GM19463 (cell line): Measurements from ENCODE around the gene UCP2.
A peak's percentile ranks its signal among the peaks of the same experiment; 100 is the strongest.

ENCODE experiments used
- ATAC-seq: cut with Tn5 transposase; IDR thresholded peaks from one replicate; pipeline ENCODE4 v1.9.1; 2021; ENCODE audit warnings: mild to moderate bottlenecking, moderate library complexity; ENCODE audit not compliant: unreplicated experiment

Gene UCP2, protein sequence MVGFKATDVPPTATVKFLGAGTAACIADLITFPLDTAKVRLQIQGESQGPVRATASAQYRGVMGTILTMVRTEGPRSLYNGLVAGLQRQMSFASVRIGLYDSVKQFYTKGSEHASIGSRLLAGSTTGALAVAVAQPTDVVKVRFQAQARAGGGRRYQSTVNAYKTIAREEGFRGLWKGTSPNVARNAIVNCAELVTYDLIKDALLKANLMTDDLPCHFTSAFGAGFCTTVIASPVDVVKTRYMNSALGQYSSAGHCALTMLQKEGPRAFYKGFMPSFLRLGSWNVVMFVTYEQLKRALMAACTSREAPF

DNA sequence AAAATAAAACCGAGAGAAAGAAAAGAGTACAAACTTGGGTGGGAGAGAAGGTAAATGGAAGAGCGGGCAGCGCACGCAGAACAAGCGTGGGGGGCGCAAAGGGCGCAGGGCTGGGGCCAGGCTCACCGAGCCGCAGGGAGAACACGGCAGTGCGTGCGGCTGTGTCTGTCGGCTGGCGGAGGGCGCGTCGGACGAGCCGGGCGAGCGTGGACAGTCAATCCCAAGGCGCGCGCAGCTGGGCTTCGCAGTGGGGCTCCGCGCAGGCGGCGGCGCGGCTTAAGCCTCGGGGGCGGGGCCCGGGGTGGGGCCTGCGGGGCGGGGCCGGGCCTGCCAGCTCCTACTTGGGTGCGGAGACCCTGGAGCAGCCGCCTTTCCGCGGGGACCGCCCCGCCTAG is at the start of gene UCP2:
UCP2 (minus strand) TSS at position 249 of the 395 bp plus-strand sequence. CDS start 4,465 bp downstream, outside the sequence.
- ATAC-seq: peak; percentile 49

DNA sequence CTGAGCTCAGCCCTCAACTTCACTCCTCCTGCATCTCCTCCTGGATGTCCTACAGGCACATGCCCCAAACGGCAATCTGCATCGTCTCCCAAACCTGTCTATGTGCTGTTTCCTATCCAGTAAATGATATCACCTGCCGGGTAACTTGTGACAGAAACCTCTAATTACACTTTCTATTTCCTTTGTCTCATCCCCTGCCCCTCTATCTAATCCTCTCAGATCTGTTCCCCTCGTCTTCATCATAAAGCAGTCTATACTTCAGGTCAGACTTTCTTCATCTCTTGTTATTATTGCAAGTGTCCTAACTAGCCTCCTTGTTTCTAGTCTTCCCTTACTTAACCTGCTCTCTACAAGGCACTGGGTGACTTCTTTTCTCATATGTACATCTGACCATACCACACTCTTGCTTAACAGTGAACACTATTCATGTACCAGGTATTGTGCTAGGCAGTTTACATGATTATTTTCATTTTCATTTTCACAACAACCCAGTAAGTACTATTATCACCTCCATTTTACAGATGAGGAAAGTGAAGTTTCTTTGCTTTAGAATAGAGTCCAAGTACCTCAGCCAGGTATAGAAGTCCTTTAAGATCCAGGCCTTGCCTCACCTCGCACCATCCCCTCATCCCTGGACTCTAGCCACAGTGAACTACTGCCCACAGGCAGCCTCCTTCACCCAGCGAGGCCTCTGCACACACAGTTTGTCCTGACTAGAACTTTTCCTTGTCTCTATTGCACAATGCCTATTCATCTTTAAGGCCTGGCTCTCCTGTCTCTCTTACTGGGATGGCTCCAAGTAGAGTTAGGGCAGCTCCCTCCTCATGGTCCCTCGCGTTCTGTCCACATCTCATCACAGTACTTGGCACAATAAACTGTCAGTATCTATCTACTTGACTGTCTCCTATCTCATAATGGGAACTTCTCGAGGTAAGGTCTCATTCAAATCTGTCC is 48.4 kb upstream of the UCP2 start:
- no peak for ATAC-seq

DNA sequence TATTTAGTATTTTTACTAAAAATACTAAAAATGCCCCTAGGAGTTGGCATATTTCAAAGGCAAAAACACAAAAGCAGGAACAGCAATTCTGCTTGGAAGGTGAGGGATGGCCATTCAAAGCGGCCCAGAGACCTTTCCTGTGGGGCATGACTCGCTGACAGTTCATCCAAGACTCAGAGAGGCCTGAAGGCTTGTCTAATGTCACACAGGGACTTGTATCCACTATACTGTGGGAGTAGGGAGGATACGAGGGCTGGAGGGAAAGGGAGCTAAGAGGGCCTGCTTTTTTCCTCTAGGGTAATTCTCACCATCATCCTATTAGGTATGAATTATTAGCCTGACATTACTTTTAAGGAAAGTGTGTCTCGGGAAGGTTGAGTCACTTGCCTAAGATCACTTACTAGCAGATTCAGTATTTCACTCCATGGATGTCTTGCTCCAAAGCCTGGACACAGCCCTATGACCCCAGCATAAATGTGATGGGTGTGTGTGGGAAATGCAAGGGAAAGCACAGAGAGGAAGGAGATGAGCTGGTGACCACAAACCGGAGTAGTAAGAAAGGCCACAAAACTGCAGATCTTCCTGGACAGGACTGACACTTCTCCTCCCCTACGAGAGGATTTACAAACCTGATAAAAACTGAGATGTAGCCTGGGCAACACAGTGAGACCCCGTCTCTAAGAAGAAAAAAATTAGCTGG is 43.0 kb upstream of the UCP2 start:
- ATAC-seq: no peak

DNA sequence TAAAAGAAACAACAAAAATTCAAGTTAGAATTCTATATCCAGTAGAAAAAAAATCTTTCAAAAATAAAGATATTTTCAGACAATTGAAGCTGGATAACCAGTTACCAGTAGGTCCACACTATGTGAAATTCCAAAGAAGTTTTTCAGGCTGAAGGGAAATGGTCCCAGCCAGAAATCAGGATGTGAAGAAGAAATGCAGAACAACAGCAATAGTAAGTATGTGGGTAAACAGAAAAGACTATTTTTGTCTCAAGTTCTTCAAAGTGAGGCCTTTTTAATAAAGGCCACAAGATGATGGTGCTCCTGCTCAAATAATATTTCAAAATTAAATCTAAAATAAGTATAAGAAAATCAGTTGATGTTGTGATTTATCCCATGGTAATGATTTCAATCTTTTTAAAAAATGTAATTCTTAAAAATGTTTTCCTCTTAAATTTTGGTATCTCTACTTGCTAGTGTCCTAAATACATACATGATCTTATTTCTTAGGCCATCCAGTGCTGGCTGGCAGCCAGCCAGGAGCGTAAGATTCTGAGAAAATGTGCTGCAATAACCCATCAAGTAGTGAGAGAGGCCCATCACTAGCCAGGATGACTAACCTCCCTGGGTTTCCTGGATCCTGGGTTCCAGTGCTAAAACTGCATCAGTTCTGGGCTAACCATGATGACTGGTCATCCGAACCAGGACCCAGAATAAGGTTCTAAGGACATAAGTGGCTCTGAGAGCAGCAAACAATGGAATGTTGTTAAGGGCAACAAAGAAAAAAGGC is 41.8 kb upstream of the UCP2 start:
- no peak for ATAC-seq

DNA sequence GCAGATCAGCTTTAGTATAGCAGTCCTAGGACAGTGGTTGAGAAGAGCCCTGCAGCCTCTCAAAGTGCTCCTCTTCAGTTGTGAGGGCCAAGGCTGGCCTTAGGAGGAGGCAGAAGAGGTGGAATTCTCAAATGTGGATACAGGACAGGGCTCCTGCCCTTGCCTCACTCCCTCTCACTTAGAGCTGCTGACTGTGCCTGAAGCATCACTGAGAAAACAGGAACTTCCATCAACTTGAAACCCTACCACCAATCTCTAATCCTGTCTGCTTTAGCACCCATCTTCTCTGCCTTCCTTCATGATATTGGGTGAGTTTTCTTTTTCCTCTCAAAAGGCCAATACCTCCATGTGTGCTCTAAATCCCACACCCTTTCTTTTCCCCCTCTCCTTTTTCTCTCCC is 40.6 kb upstream of the UCP2 start:
- no peak for ATAC-seq

DNA sequence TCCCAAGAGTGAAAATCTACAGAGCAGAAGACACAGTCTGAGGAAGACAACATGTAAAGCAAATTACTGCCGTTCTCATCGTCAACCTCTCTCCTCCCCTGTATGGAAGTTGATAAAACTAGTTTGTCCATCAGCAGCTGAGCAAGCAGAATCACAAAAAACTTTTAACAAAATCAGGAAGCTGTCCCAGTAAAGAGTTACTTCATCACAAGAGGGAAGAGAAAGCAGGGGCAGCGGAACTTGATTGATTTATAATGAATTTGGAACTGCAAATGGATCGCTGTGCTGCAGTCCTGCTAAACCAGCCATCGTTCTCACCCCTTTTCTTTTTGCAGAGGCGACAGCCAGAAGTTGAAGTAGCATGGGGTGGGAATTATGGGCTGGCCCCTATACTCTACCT is 39.9 kb upstream of the UCP2 start:
- ATAC-seq: no peak

DNA sequence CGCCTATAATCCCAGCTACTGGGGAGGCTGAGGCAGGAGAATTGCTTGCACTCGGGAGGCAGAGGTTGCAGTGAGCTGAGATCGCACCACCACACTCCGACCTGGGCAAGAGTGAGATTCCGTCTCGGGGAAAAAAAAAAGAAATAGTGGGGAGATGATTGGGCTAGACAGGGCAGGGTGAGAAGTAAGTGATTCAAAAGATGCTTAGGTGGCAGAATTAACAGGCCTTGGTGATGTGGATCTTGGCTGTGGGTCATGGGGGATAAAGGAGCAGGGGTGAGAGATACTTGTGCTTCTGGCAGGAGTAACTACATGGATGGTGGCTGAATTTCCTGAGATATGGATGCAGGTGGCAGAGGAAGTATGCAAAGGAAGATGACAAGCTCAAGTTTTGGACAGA is 39.4 kb upstream of the UCP2 start:
- ATAC-seq: no peak

DNA sequence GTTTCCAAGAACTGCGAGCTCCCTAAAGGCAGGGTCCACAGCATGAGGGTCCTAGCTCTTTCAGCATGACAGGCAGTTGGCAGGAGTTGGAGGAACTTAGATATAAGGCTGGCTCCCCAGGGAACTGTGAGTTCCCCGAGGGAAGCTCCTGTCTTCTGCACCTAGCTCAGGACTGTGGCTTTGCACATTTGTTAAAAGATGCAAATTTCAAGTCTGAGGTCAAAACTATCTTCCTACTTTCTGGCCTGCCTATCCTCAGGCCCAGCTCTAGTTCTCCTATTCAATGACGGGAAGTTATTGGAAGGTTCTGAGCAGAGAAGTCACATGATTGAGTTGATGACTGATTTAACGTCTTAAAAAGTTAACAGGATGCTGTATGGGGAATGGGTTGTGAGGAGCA is 37.9 kb upstream of the UCP2 start:
- ATAC-seq: peak; percentile 69

DNA sequence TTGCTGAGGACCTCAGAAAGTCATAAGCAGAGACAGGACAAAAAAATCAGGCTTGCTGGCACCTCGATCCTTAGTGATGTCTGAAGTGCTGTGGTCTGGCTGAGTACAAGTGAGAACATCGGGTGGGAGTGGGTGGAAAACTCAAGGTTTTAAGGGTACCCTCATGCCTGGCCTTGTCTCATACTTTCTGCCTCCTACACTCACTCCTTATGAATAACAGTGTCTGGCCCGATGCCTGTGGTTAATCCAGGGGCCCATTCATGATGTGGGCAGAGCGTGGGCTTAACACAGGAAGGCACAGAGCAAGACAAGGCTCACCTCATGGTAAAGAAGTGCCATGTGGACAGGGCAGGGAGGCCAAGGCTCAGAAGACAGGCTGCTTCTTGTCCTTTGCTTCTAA is 37.2 kb upstream of the UCP2 start:
- ATAC-seq: peak; percentile 46

DNA sequence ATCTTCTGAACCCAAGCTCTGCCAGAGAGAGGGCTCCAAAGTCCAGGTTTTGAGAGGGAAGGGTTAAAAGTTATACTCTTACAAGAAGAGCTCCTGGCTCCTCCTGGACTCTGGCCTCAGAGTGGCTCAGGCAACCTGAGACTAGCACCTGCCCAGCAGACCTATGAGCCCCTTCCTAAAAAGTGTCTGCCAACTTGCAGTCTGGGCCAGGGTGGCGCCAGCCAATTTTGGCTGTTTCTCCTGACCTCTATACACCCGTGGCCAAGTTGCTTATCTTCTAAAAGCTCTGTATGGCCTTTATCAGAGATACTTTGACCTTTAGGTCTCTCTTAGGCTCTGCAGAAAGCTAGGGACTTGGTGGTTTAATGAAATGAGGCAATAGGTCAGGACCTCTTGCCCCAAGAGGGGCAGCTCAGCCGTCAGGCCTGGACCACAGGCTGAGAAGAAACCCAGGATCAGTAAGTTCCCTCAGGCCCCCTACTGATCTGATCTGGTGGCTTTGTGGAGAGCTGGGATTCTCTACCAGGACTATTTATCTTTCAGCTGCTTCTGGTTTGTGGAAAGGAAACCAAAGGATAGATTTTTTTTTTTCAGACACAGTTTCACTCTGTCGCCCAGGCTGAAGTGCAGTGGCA is 36.6 kb upstream of the UCP2 start:
- ATAC-seq: no peak

DNA sequence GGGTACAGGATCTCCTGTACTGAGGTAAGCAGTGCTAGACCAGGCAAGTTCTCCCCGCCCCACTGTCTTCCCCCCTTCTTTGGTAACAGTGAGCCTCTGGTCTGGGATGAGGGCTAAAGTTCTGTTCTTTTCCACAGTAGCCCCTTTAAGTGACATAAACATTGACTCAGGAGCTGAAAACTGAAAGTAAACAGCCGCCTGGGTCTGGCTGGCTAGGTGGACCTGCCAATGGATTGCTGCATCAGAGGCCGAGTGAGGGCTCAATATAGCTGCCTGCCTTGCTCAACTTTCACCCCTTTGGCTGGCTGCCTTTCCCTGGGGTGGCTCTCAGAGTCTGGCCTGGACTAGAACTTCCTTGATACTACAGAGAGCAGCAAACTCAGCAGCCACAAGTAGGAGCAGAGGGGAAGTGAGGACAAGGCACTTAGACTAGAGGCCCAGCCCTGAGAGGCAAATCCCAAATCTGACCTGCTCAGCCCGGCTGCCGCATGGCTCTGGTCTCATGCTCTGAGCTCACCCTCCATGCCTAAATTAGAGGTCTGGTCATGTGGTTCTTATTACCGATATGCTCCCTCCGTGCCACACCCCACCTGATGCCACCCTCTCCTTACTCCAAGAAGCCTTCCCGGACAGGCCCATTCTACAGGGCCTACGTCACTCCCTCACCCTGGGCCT is 35.8 kb upstream of the UCP2 start:
- ATAC-seq: no peak

DNA sequence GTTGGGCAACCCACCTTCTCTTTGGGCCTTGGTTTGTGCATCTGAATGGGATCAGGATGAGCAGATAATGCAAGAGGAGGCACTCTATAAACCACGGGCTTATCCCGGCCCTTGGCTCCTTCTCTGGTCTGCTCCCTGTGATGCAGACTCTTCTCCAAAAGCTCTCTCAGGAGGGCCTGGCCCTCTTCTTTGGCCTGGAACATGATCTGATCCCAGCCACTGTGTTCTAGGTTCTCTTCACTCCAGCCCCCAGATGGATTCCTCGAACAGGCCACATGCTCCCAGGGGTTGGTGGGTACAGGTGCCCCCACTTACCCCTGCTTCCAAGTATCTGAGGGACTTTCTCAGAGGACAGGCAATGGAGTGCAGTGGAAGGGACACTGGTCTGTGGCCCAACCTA is 35.0 kb upstream of the UCP2 start:
- ATAC-seq: no peak

DNA sequence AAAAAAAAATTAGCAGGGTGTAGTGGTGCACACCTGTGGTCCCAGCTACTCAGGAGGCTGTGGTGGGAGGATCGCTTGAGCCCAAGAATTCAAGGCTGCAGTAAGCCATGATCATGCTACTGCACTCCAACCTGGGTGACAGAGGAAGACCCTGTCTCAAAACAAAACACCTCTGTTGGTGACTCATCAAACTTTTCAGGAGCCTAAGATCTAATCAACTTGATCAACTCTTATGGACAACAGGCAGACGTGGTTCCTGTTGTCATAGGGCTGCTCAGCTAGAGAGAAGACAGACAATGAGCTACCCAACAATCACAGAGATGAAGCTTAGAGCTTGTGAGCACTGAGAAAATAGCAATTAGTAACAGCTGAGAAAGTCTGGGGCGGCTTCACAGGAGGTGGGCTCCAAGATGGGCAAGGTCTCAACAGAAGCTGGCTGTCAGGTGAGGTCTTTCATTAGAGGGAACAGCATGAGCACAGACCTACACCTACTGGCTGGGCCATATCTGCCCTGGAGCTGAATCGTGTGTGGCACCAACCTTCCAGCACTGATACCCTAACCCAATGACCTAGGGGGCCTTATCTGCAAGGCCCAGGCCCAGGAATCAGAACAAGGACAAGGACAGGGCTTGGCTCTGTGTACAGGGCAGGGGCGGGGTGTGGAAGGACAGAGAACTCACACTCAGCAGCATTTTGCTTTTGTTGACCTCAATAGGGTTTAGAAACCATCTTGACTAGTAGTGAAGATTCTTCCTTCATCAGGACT is 33.5 kb upstream of the UCP2 start:
- no peak for ATAC-seq

DNA sequence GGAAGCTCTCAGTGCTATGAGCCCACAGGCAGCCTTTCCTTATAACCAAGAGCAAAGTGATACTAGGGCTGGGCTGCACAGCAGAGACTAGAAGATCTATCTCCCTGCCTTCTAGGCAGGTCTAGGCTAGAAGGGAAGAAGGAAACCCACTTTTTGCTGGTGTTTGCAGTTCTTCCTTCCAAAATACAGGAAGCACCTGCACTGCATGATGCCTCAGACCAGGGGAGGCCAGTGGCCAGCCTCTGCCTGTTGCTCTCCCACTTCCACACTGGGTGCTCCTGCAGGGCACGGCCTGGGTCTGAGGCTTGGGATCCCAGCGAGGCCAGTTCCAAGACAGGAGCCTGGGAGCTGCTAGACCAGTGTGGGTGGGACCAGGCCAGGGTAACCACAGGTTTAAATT is 32.2 kb upstream of the UCP2 start:
- no peak for ATAC-seq

DNA sequence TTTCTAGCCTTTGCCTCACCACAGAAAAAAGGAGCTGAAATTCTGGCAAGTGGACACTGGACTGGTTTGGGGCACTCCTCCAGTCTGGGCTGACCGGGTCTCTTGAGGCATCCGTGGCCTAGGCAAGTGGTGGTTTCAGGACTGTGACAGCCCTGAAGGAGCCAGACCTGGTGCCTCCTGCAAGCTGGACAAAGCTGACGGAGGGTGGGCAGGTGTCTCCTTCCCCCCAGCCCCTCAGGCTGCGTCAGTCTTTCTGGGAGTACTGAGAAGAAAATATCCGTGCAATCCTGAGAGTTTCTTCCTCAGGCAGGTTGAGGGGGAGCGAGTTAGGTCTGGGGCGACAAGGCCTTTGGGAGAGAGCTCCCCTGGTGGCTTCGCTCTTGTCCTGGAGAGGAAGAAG is 30.5 kb upstream of the UCP2 start:
- no peak for ATAC-seq

DNA sequence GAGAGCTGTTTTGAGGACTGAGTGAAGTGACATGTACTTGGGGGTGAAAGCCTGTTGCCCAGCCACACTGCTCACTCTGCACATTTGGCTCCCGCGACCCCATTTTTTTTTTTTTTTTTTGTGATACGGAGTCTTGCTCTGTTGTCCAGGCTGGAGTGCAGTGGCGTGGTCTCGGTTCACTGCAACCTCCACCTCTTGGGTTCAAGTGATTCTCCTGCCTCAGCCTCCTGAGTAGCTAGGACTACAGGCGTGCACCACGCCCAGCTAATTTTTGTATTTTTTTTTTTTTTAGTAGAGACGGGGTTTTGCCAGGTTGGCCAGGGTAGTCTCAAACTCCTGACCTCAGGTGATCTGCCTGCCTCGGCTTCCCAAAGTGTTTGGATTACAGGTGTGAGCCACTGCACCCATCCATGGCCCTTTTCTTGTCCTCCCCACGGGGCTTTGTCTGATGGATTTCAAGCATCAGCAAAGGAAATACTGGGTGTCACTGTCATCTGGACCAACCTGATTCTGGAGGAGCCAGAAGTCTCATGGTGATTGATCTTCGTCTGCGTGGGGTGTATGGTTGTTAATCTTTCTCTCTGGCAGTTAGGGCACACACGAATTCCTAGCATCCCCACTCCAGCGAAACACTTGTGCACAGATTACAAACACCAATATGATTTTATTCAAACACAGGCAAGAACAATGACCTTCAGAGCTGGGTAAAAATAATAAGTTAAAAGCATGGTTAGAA is 29.6 kb upstream of the UCP2 start:
- no peak for ATAC-seq

DNA sequence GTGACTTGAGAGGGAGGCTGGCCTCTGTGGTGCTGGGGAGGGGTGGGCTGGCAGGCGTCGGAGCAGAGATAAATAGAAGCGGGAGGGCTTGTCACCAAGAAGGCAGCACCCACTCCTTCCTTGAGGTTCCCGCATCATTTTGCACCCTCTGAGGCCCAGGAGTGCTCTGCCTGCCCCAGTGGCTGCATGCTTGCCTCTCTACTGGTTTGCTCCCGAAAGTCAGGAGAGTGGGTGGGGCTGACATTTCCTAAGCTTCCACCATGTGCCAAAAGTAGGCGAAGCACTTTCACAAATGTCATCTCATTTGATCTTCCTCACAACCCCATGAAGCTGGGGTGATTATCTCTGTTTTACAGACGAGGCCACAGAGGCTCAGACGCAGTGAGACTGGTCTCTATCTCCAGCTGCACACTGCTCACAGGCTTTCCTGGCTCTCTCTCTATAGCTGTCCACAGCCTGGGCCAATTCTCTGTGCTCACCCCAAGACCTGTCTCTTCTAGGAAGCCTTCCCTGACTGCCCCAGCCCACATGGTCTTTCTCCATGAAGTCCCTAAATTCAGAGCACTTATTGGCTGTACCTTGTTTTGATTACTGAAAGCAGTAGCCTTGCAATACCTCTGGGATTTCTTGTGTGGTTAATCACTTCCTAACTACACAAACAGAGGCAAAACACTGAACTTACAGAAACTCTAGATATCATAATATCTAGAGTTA is 28.9 kb upstream of the UCP2 start:
- peak; percentile 77 for ATAC-seq
